B cell (primary cell): ENCODE measurements around the gene KCND1. TPM values are rescaled to one million over a fixed set of nuclear protein-coding genes. Genes with fewer than 3 reads are reported as not detected.

Experiments used
- ATAC-seq: fragments of 200-7000 bp; cut with Tn5 transposase; one replicate; pipeline ENCODE4 v1.10.0; 2021; ENCODE audit warnings: low read depth, mild to moderate bottlenecking, moderate number of reproducible peaks, moderate library complexity
- CTCF ChIA-PET: fragments of 350-600 bp; sonication (Branson Sonifier 250); formaldehyde crosslinking; loops from one replicate; lab custom pipeline; 2021; ENCODE audit warnings: antibody characterized with exemption, inconsistent platforms; lab: Charles Lee
- POLR2A ChIA-PET: fragments of 350-600 bp; sonication (Branson Sonifier 250); formaldehyde crosslinking; loops from one replicate; lab custom pipeline; 2021; ENCODE audit warnings: antibody characterized with exemption; lab: Charles Lee
- DNase-seq: peaks from one replicate; pipeline ENCODE4 v3.0.0; 2013
- H2AFZ ChIP-seq: 2 replicates; pipeline ENCODE4 v1.6.1; 2012; ENCODE audit warnings: mild to moderate bottlenecking, low read depth, low read length; ENCODE audit not compliant: insufficient read depth, poor library complexity, severe bottlenecking
- H3K27ac ChIP-seq, 2 donors: 1 replicate in 1 of 2; 2 replicates in 1 of 2; pipeline ENCODE4 v1.5.1; 2012 to 2013; ENCODE audit warnings: low read length in 2 of 2, mild to moderate bottlenecking in 2 of 2, moderate library complexity in 1 of 2
- H3K27me3 ChIP-seq, 4 experiments: fragments of 200-600 bp in 1 of 4; sonication (generic) in 1 of 4; replicated peaks in 1 of 4; 1 replicate in 2 of 4; 2 replicates in 2 of 4; pipeline versions ENCODE4 v1.6.1 to v1.7.0; 2013 to 2016; ENCODE audit warnings: low read length in 3 of 4, mild to moderate bottlenecking in 2 of 4, mixed read lengths in 1 of 4, moderate library complexity in 1 of 4; ENCODE audit not compliant: insufficient read depth in 4 of 4, control insufficient read depth in 3 of 4; ENCODE audit errors: control extremely low read depth in 1 of 4
- H3K36me3 ChIP-seq, 2 experiments: replicated peaks in 1 of 2; 1 replicate in 1 of 2; 2 replicates in 1 of 2; pipeline versions ENCODE4 v1.6.1 to v1.7.1; 2013; ENCODE audit warnings: low read length in 1 of 2; ENCODE audit not compliant: insufficient read depth in 2 of 2, control insufficient read depth in 1 of 2; ENCODE audit errors: control extremely low read depth in 1 of 2, extremely low read depth in 1 of 2
- H3K4me1 ChIP-seq, 2 donors: fragments of 200-600 bp in 1 of 2; sonication (generic) in 1 of 2; 1 replicate in 1 of 2; 2 replicates in 1 of 2; pipeline versions ENCODE4 v1.5.1 to v1.6.1; 2013 to 2017; ENCODE audit warnings: low read length in 2 of 2; ENCODE audit not compliant: control insufficient read depth in 2 of 2, insufficient read depth in 2 of 2
- H3K4me2 ChIP-seq: replicated peaks from 2 replicates; pipeline ENCODE3; 2012; ENCODE audit warnings: mild to moderate bottlenecking, low read depth, low read length; ENCODE audit not compliant: poor library complexity, severe bottlenecking
- H3K4me3 ChIP-seq, 5 experiments: fragments of 200-600 bp in 1 of 5; sonication (generic) in 1 of 5; 1 replicate in 3 of 5; 2 replicates in 2 of 5; pipeline versions ENCODE4 v1.5.1 to v1.7.0; 2011 to 2016; ENCODE audit warnings: low read length in 4 of 5, mild to moderate bottlenecking in 4 of 5, low read depth in 2 of 5, control low read depth in 1 of 5, moderate library complexity in 1 of 5; ENCODE audit not compliant: insufficient read depth in 1 of 5; ENCODE audit errors: control extremely low read depth in 1 of 5, extremely low read depth in 1 of 5
- H3K79me2 ChIP-seq: fragments of 200-600 bp; sonication (generic); one replicate; pipeline ENCODE4 v1.6.0; 2016; ENCODE audit warnings: low read length; ENCODE audit not compliant: control insufficient read depth, insufficient read depth
- H3K9ac ChIP-seq: fragments of 200-600 bp; sonication (generic); 2 replicates; pipeline ENCODE4 v1.6.1; 2017; ENCODE audit warnings: mild to moderate bottlenecking, low read length, moderate library complexity
- H3K9me3 ChIP-seq, 3 donors: one replicate each; pipeline versions ENCODE4 v1.6.1 to v1.7.1; 2013; ENCODE audit warnings: low read length in 2 of 3; ENCODE audit not compliant: control insufficient read depth in 2 of 3, insufficient read depth in 1 of 3; ENCODE audit errors: control extremely low read depth in 1 of 3
- H4K20me1 ChIP-seq: 2 replicates; pipeline ENCODE4 v1.6.0; 2012; ENCODE audit warnings: mild to moderate bottlenecking, low read length; ENCODE audit not compliant: insufficient read depth, control insufficient read depth, poor library complexity, severe bottlenecking
- H3K27ac Mint-ChIP-seq: one replicate; pipeline ENCODE4 v1.8.0; 2021; ENCODE audit warnings: mixed read lengths
- H3K27me3 Mint-ChIP-seq: one replicate; pipeline ENCODE4 v1.8.0; 2021; ENCODE audit warnings: mixed read lengths
- H3K4me1 Mint-ChIP-seq: one replicate; pipeline ENCODE4 v1.8.0; 2021; ENCODE audit warnings: mixed read lengths
- H3K4me3 Mint-ChIP-seq: one replicate; pipeline ENCODE4 v1.8.0; 2021; ENCODE audit warnings: mixed read lengths
- H3K9me3 Mint-ChIP-seq: one replicate; pipeline ENCODE4 v1.8.0; 2022; ENCODE audit warnings: mixed read lengths; ENCODE audit not compliant: insufficient read depth
- CTCF ChIP-seq: fragments of 200-600 bp; IDR thresholded peaks from one replicate; pipeline ENCODE4 v1.8.0; 2022; ENCODE audit warnings: antibody characterized with exemption, mild to moderate bottlenecking
- EZH2 ChIP-seq: IDR thresholded peaks from 2 replicates; pipeline ENCODE4 v1.6.1; 2012; ENCODE audit warnings: borderline replicate concordance, low read depth, mild to moderate bottlenecking, moderate library complexity, low read length; ENCODE audit not compliant: insufficient read depth, poor library complexity, severe bottlenecking
- WGBS: methylation state at CpG from one replicate; pipeline ENCODE4 v1.1.5; 2013; ENCODE audit warnings: missing lambda C conversion rate; ENCODE audit not compliant: insufficient coverage; 5-methylcytosine and 5-hydroxymethylcytosine counted together
- intact Hi-C: fragments of 100-400 bp; cut with micrococcal nuclease; formaldehyde crosslinking; loops from one replicate; pipeline ENCODE4 v1.10.0; 2022
- polyA plus RNA-seq: library from polyadenylated mRNA; depleted of rRNA; stranded (reverse); fragments of >200 nt; gene quantifications from 2 replicates; pipeline ENCODE4 v1.2.3, GENCODE V29; 2012
- total RNA-seq, 2 donors: library from RNA; stranded (reverse); fragments of 120-200 nt in 1 of 2; gene quantifications; 1 replicate in 1 of 2; 2 replicates in 1 of 2; pipeline versions ENCODE4 v1.2.3 to v1.2.4, GENCODE V29; 2013 to 2022

KCND1 gene
- total and polyA plus RNA-seq, 2 donors (not counting 1 experiment from before 2014, with no cell fraction given), result 2.2 to 2.3 TPM

- H3K9me3 ChIP-seq, result no peaks in the 10 kb centered on the region
- H3K79me2 ChIP-seq, result peaks cover 15% of the 10 kb centered on the region
- no peak overlapping the region for H3K9ac ChIP-seq
- H3K27ac ChIP-seq, result no peak overlapping the region
- H3K4me2 ChIP-seq, result no peak overlapping the region
- intact Hi-C loops, result loop anchor here (2.0 kb wide), 1 partner anchor 75 kb away; the partner anchor contains the start of gene WDR45
- no CpG with 5 or more reads among the region's 5 CpGs for WGBS
- no peak overlapping the region for H2AFZ ChIP-seq
- H3K4me3 Mint-ChIP-seq, result peak overlapping the region; percentile 37
- H3K27me3 ChIP-seq, result no peaks in the 10 kb centered on the region
- peaks cover 8 to 14% of the 10 kb centered on the region in 2 donors for H3K4me1 ChIP-seq
- DNase-seq, result no peak
- H4K20me1 ChIP-seq, result no peaks in the 10 kb centered on the region
- no peak overlapping the region for H3K27ac Mint-ChIP-seq
- no peak overlapping the region for H3K4me3 ChIP-seq
- POLR2A ChIA-PET, result no interaction called here
- no peak for ATAC-seq
- CTCF ChIA-PET, result no interaction called here
- no peaks in the 10 kb centered on the region for H3K27me3 Mint-ChIP-seq
- TF ChIP-seq CTCF, result no peak
- TF ChIP-seq EZH2, result no peak
- peaks cover 0 to 4% of the 10 kb centered on the region in 2 experiments for H3K36me3 ChIP-seq
- peaks cover 20% of the 10 kb centered on the region for H3K4me1 Mint-ChIP-seq
- H3K9me3 Mint-ChIP-seq, result no peaks in the 10 kb centered on the region
Observed at GRCh38 chrX:49003696-49004095, 32.1 kb upstream of the KCND1 start.

DNA sequence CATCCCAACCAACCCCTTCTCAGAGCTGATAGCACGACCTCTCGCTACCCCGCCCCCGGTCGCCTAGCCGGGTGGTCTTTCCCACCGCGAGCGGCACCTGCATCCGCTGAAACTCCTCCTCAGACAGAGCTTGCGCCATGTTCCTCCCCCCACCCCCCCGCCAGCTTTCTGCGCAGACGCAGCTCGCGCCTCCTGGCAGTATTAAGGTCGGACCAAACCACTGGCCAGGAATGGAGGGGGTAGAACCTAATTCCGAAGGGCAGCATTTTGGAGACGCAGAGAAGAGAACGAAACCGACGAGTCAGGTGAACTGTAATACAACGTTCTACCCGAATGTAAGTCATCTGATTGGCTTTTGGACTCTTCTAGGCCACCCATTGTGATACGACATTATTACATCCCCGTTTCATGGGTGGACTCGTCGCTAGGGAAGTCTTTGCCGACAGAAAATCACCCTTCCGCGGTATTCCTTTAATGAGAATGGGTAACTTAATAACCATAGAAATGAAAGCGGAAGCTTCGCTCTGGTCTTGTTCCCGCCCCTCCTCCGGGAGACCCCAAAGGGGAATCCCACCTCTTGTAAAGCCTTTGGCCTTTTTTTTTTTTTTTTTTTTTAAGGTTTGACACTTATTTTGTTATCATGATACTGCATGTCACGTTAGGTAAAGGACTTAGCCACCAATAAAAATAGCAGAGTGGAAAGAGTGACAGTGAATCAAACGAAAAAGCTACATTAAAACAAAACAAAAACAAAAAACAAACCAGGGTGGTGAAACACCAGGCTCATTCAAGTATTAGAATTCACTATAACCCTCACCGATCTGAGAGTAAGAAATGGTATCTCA is 30.7 kb upstream of the KCND1 start, which contains the start of gene GRIPAP1:
TSS of gene GRIPAP1 (minus strand) at position 174 of the 845 bp plus-strand sequence. CDS start at position 139, 35 bp downstream.
- ChIA-PET POLR2A (interaction anchor here (0.6 to 1.6 kb wide), 13 partner anchors 41 to 1858 kb away, joined by 3 to 16 read pairs (median 4); partner anchors contain the start of genes NDUFB11, PQBP1, RBM10 and TFE3), CTCF (interaction anchor here (0.6 to 1.0 kb wide), 5 partner anchors 24 to 354 kb away, joined by 3 to 9 read pairs (median 6); partner anchors contain the start of gene TFE3)
- peaks cover 4% of the 10 kb centered on the region for H4K20me1 ChIP-seq
- peak within 1 kb of the TSS; percentile 97 to 99 for H3K27ac ChIP-seq
- peak within 1 kb of the TSS; percentile 78 for H2AFZ ChIP-seq
- peak within 1 kb of the TSS; percentile 85 for H3K9ac ChIP-seq
- no peaks in the 10 kb centered on the region for H3K27me3 ChIP-seq
- H3K4me2 ChIP-seq, result peak within 1 kb of the TSS; percentile 75
- Mint-ChIP-seq H3K9me3 (no peaks in the 10 kb centered on the region), H3K4me3 (peak within 1 kb of the TSS; percentile 95), H3K4me1 (peaks cover 28% of the 10 kb centered on the region), H3K27me3 (no peaks in the 10 kb centered on the region), H3K27ac (peak within 1 kb of the TSS; percentile 98)
- peak within 1 kb of the TSS; percentile 66 to 93 (median 86) for H3K4me3 ChIP-seq
- no peak for TF ChIP-seq CTCF
- TF ChIP-seq EZH2, result no peak
- H3K9me3 ChIP-seq, result no peaks in the 10 kb centered on the region
- H3K79me2 ChIP-seq, result peaks cover 23% of the 10 kb centered on the region
- ATAC-seq (peak; percentile 85), DNase-seq (peak; percentile 93)
- peaks cover 8 to 14% of the 10 kb centered on the region in 2 donors for H3K4me1 ChIP-seq
- WGBS, result 0% methylated on average over 2 of the region's 38 CpGs
- intact Hi-C loops, result loop anchor here (1.0 to 2.0 kb wide), 5 partner anchors 11 to 99 kb away; partner anchors contain the start of genes TFE3 and WDR45
- peaks cover 0 to 10% of the 10 kb centered on the region in 2 experiments for H3K36me3 ChIP-seq
